Rectal smooth muscle tissue (tissue), 1 donor: ENCODE results near the gene S100A5.

Experiments used
- H3K27ac ChIP-seq: one replicate; pipeline ENCODE4 v1.7.0; 2013; ENCODE audit warnings: low read depth, low read length, inconsistent platforms
- H3K27me3 ChIP-seq: one replicate; pipeline ENCODE4 v1.7.0; 2013; ENCODE audit warnings: low read length; ENCODE audit not compliant: control insufficient read depth, insufficient read depth
- H3K36me3 ChIP-seq: one replicate; pipeline ENCODE4 v1.7.0; 2013; ENCODE audit warnings: low read length; ENCODE audit not compliant: control insufficient read depth, insufficient read depth
- H3K4me1 ChIP-seq: one replicate; pipeline ENCODE4 v1.7.0; 2013; ENCODE audit warnings: low read length; ENCODE audit not compliant: control insufficient read depth, insufficient read depth
- H3K4me3 ChIP-seq: one replicate; pipeline ENCODE4 v1.7.0; 2013; ENCODE audit warnings: low read length
- H3K9ac ChIP-seq: one replicate; pipeline ENCODE4 v1.7.0; 2013; ENCODE audit warnings: low read length

The S100A5 gene

GRCh38 chr1:153550398-153550758 lies 9.6 kb upstream of the S100A5 start:
- peaks cover 33% of the 10 kb centered on the region for H3K4me1 ChIP-seq
- H3K4me3 ChIP-seq = no peak overlapping the region
- no peaks in the 10 kb centered on the region for H3K27me3 ChIP-seq
- H3K36me3 ChIP-seq = no peaks in the 10 kb centered on the region
- H3K9ac ChIP-seq = no peak overlapping the region
- no peak overlapping the region for H3K27ac ChIP-seq

GRCh38 chr1:153549741-153550397 lies 9.1 kb upstream of the S100A5 start:
- no peak overlapping the region for H3K4me3 ChIP-seq
- H3K9ac ChIP-seq = no peak overlapping the region
- no peaks in the 10 kb centered on the region for H3K27me3 ChIP-seq
- peaks cover 35% of the 10 kb centered on the region for H3K4me1 ChIP-seq
- peak overlapping the region; percentile 58 for H3K27ac ChIP-seq
- H3K36me3 ChIP-seq = no peaks in the 10 kb centered on the region

GRCh38 chr1:153548722-153549688 lies 8.3 kb upstream of the S100A5 start, which contains the start of gene S100A3:
Gene S100A3 (minus strand): TSS chr1:153549258. CDS start chr1:153548485, 773 bp downstream.
- no peak within 1 kb of the TSS for H3K9ac ChIP-seq
- peak within 1 kb of the TSS; percentile 12 for H3K4me3 ChIP-seq
- peaks cover 1% of the 10 kb centered on the region for H3K36me3 ChIP-seq
- H3K27me3 ChIP-seq = no peaks in the 10 kb centered on the region
- peaks cover 43% of the 10 kb centered on the region for H3K4me1 ChIP-seq
- peak within 1 kb of the TSS; percentile 58 for H3K27ac ChIP-seq

GRCh38 chr1:153547560-153548551 lies 7.1 kb upstream of the S100A5 start:
- H3K27me3 ChIP-seq = no peaks in the 10 kb centered on the region
- peaks cover 50% of the 10 kb centered on the region for H3K4me1 ChIP-seq
- peak overlapping the region; percentile 58 for H3K27ac ChIP-seq
- no peak overlapping the region for H3K9ac ChIP-seq
- H3K4me3 ChIP-seq = no peak overlapping the region
- H3K36me3 ChIP-seq = peaks cover 7% of the 10 kb centered on the region

GRCh38 chr1:153546796-153547559 lies 6.2 kb upstream of the S100A5 start:
- no peak overlapping the region for H3K9ac ChIP-seq
- peaks cover 7% of the 10 kb centered on the region for H3K36me3 ChIP-seq
- no peak overlapping the region for H3K27ac ChIP-seq
- peak overlapping the region; percentile 15 for H3K4me3 ChIP-seq
- no peaks in the 10 kb centered on the region for H3K27me3 ChIP-seq
- H3K4me1 ChIP-seq = peaks cover 50% of the 10 kb centered on the region

- Histone ChIP-seq H3K4me3 (peak overlapping the region; percentile 62), H3K4me1 (peaks cover 50% of the 10 kb centered on the region), H3K36me3 (peaks cover 7% of the 10 kb centered on the region), H3K27me3 (no peaks in the 10 kb centered on the region), H3K27ac (peak overlapping the region; percentile 83), H3K9ac (no peak overlapping the region)
Measured at GRCh38 chr1:153546371-153546770, 5.6 kb upstream of the S100A5 start.

- Histone ChIP-seq H3K27ac (peak within 1 kb of the TSS; percentile 83), H3K4me1 (peaks cover 50% of the 10 kb centered on the region), H3K4me3 (peak within 1 kb of the TSS; percentile 62), H3K9ac (peak within 1 kb of the TSS; percentile 47), H3K27me3 (no peaks in the 10 kb centered on the region), H3K36me3 (peaks cover 7% of the 10 kb centered on the region)
Measured at GRCh38 chr1:153545067-153546055, 4.6 kb upstream of the S100A5 start, which contains the start of gene S100A4. Gene S100A4 (minus strand): TSS chr1:153545806. CDS start chr1:153544794, 1,012 bp downstream.

- H3K27me3 ChIP-seq = no peaks in the 10 kb centered on the region
- H3K4me3 ChIP-seq = peak overlapping the region; percentile 48
- H3K36me3 ChIP-seq = peaks cover 7% of the 10 kb centered on the region
- H3K4me1 ChIP-seq = peaks cover 49% of the 10 kb centered on the region
- peak overlapping the region; percentile 83 for H3K27ac ChIP-seq
- H3K9ac ChIP-seq = no peak overlapping the region
Measured at GRCh38 chr1:153544453-153545066, 3.8 kb upstream of the S100A5 start.

GRCh38 chr1:153543736-153544135 lies 3.0 kb upstream of the S100A5 start:
- Histone ChIP-seq H3K4me1 (peaks cover 41% of the 10 kb centered on the region), H3K36me3 (peaks cover 7% of the 10 kb centered on the region), H3K27ac (peak overlapping the region; percentile 83), H3K9ac (no peak overlapping the region), H3K4me3 (peak overlapping the region; percentile 48), H3K27me3 (no peaks in the 10 kb centered on the region)

GRCh38 chr1:153542956-153543711 lies 2.4 kb upstream of the S100A5 start:
- H3K27ac ChIP-seq = peak overlapping the region; percentile 83
- no peaks in the 10 kb centered on the region for H3K27me3 ChIP-seq
- H3K4me3 ChIP-seq = peak overlapping the region; percentile 48
- H3K36me3 ChIP-seq = peaks cover 7% of the 10 kb centered on the region
- peaks cover 35% of the 10 kb centered on the region for H3K4me1 ChIP-seq
- no peak overlapping the region for H3K9ac ChIP-seq
